ENCODE results near the gene CXADR.
A peak's percentile ranks its signal among the peaks of the same experiment; 100 is the strongest.
"Not testable (repeated sequence)": the region's sequence is repeated elsewhere in the genome, so short reads cannot be mapped to it uniquely, and the experiment has no call there.

The CXADR gene

DNA sequence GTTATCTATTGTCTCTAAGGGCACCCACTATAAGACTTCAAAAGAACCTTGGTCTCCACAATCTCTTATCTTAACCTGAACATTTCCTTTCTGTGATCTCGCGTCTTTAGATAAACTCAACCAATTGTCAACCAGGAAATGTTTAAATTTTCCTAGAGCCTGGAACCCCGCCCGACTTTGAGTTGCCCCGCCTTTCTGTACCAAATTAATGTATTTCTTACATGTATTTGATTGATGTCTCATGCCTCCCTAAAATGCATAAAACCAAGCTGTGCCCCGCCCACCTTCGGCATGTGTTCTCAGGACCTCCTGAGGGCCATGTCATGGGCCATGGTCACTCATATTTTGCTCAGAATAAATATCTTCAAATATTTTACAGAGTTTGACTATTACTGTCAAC, 5.9 kb upstream of the CXADR start:
- DNase-seq, result no peak

DNA sequence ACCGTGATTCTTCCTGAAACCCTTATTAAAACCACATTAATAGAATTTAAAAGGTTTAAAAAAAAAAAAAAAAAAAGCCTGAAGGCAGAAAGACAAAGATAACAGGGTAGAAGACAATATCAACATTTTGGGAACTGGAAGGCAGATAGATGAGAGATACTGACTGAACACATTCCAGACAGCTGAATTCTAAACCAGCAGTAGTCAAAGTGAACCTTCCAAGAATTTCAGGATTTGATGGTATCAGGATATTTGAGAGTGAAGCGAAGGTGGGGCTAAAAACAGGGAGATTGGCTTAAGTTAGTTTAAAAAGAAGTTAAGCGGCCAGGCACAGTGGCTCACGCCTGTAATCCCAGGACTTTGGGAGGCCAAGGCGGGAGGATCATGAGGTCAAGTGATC, 5.3 kb upstream of the CXADR start:
- DNase-seq, result no peak

DNA sequence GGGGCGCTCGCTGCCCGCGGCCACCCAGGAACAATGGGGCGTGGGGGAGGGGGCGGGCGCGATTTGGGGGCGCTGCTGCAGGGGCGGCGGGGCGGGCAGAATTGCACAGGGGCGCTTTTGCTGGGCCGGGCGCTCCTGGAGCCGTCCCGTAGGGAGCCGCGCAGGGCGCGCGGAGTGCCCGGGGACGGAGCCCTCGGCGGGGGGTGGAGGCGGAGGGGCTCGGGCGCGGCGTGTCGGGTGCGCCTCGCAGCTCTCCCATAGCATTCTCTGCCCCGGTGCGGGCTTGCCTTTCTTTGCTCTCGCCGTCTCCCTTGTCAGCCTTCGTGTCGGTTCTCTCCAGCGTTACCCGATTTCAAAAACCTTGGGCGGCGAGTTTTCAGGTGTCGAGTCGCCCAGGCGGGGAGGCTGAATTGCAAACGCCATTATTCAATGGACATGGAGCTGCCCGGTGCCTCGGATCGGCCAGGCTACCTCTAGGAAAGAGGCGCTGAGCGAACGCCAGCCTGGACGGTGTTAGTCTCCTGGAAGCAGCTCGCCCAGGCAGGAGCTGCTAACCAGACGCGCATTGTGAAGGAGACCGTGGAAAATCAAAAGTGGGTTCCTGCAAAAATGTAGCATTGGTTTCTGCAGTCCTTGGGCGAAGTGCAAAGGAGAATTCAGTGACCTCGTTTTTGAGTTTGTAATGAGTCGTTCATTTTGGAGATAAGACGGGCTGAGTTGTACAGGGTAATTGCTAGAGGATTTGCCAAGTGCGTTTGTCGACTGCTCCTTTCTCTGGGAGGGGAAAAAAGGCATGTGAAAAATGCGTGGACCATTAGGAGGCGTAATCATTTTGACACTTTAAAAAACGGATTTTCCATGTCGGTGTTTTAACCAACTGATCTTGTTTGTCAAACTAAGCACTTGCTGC, 626 bp downstream of the CXADR start:
- DNase-seq, result peak in 4 of 6 experiments; percentile 1 to 60 (median 28)

- DNase-seq, result no peak
Measured at GRCh38 chr21:17514124-17514845, 1.4 kb downstream of the CXADR start.

- DNase-seq, result not testable (repeated sequence)
Measured at GRCh38 chr21:17517008-17517407, 4.2 kb downstream of the CXADR start.

DNA sequence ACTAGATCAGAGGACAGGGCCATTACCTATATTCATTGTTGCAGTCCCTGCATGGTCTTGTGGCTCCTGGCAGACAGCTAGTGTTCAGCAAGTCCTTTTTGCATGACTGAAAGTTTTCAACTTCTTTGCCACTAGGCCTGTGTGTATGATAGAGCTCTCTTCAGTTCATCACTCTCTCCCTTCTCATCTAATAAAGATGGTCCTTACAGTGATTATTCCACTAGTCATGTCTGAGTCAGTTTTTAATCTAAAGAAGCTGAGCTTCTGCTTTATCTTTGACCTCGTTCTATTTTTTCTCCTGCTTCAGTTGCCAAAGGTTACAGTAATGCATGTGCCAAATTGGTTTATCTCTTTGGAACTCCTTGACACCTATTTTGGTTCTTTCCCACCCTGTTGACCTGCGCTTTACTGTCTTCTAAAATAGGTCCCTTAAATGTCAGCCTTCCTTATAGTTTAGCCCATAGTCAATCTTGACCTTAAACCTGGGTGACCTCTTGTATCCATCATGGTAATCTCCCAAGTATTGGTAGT, 6.4 kb downstream of the CXADR start:
- DNase-seq, result no peak

DNA sequence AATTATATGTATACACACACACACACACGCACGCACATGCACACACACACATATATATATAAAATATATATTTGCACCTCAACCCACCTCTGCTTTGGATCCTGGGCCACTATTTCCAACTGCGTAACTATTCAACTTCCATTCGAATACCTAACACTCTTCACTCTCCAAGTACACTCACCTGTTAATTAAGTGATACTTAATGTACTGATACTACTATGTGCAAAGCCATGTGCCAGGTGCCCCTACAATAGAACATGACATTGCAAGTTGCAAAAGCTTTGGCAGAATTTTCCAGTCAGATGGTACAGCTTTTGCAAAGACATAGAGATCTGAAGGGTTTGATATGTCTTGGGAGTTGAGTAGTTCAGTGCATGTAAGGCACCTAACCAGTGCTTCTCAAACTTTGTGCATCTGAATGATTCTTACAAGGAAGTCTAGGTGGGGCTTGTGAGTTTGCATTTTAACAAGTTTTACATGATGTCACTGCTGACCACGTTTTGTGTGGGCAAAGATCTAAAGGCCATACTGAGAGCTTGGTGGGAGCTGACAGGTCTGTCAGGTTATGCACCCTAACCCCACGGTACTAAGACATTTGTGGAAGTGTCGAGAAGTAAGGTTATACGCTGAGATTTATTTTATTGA, 7.2 kb downstream of the CXADR start:
- no peak for DNase-seq

- DNase-seq, result no peak
Measured at GRCh38 chr21:17523007-17523451, 10.2 kb downstream of the CXADR start.

GRCh38 chr21:17523979-17524494, 11.2 kb downstream of the CXADR start:
- not testable (repeated sequence) for DNase-seq

DNA sequence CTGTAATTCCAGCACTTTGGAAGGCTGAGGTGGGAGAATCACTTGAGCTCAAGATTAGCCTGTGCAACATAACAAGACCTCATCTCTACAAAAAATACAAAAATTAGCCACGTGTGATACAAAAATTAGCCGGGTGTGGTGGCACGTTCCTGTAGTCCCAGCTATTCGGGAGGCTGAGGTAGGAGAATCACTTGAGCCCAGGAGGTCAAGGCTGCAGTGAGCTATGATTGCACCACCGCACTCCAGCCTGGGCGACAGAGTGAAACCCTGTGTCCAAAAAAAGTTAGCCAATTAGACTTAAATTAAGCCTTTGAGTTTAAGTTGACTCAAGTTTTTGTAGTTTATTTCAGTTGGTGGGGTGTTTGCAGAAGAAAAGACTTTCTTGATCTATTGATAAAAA, 11.8 kb downstream of the CXADR start:
- no peak for DNase-seq

- DNase-seq, result peak in 1 of 6 experiments; percentile 2
Measured at GRCh38 chr21:17526776-17527175, 13.9 kb downstream of the CXADR start.

GRCh38 chr21:17527240-17527639, 14.4 kb downstream of the CXADR start:
- no peak for DNase-seq

DNA sequence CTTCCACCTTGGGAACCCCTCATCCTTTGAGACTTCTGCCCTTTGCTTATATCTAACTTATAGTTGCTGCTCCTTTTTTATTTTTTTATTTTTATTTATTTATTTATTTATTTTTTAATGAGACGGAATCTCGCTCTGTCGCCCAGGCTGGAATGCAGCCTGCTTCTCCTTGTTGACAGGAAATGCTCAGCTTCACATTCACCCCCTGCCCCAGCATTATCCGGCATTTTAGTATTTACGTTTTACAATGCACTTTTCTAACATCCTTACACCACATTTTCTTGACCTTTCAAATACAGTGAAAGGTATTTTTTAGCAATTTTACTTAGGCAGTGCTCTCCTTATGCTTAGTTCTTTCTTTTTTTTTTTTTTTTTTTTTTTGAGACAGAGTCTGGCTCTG, 14.9 kb downstream of the CXADR start:
- DNase-seq, result no peak

- no peak for DNase-seq
Measured at GRCh38 chr21:17529648-17530047, 16.8 kb downstream of the CXADR start.

DNA sequence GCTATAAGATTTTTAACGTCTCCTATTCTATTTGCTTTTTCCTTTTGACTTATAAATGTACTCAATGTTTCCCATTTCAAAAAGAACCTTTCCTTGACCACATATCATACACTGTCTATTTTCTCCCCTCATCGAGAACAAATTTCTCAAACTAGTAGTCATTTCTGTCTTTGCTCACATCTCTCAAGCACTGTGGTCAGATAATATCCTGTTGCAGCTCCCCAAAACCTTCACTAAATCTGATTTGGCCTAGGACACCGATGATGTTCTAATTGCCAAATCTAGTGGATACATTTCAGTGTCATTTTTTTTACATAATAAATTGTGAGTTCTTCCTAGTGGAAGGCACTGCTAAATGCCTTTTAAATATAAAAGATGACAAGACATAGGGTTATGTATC, 19.4 kb downstream of the CXADR start:
- DNase-seq, result no peak

DNA sequence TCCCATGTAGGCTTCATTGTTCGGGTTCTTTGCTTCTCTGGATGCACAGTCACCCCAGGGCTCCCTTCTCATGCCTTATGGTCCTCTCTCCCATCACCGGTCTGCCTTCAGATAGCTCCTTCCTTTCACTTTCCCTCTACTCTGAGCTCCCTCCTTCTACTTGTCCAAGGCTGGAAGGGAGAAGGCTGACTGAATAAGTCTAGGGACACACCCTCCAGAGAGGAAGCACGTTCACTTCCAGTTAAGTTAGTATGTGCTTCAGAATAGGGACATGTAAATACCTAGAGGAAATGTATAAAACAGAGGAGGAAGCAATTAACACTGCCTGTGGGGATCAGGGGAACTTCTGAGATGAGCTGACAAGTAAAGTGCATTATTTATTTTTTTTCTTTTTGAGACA, 23.5 kb downstream of the CXADR start:
- no peak for DNase-seq

DNA sequence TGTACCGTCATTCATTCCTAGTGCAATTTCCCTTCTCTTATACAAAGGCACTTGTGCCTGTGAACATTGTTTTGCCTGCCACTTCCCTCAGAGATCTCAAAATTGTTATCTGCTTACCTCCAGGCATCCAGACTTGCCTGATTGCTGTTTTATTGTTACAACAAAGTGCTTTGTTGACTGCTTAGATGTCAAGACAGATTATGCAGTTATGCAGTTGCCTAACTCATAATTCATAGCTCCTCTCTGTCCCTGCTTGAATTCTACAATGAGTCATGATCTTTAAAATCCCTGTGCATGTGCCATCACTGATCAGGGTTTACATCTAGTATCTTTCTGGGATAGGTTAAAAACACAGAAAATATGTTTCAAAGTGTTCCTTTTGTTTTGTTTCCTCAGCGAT, 24.5 kb downstream of the CXADR start:
- no peak for DNase-seq

DNA sequence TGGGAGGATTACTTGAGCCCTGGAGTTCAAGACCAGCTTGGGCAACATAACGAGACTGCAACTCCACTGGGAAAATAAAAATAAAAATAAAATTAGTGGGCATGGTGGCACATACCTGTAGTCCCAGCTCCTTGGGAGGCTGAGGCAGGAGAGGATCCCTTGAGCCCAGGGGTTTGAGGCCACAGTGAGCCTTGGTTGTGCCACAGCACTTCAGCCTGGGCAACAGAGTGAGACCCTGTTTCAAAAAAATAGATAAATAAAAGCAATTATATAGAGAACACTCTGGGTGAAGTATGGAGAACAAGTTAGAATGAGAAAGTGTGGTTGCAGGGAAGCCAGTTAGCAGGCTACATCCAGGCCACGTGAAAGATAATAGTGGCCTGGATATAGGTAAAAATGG, 25.7 kb downstream of the CXADR start:
- no peak for DNase-seq

DNA sequence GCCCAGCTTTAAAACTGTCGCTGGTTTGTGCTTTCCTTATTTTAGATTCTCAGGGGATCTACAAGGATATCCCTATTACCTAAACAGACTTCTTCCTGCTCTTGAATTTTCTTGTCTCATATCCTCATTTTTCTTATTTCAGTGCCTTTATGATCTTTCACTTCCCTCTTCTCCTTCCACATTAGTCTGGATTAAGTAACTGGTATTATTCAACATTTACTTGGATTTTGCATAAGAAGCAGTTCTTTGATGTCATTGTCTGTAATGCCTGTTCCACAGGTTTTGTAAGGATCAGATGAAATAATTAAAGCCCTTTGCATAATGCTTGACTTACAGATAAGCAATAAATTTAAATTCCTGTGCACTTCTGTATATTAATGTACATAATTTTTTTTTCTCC, 26.5 kb downstream of the CXADR start:
- DNase-seq, result no peak

- DNase-seq, result no peak
Measured at GRCh38 chr21:17539743-17540341, 27.0 kb downstream of the CXADR start.

- DNase-seq, result no peak
Measured at GRCh38 chr21:17540530-17540929, 27.7 kb downstream of the CXADR start.

- DNase-seq, result no peak
Measured at GRCh38 chr21:17542371-17543011, 29.6 kb downstream of the CXADR start.

All from stimulated activated naive CD4-positive, alpha-beta T cell (primary cell).